Calu3 (cell line): ENCODE results near the gene CCSER1. TPM values are rescaled to one million over a fixed set of nuclear protein-coding genes. Genes with fewer than 3 reads are reported as not detected.

Source experiments
- BruUV-seq: library from RNA; stranded (reverse); fragments of 400-500 nt; replicated peaks from 2 replicates; lab custom pipeline; 2021; lab: Mats Ljungman, UMichigan
- CTCF ChIA-PET: fragments of 300-600 bp; sonication (Branson Sonifier 250); formaldehyde crosslinking; loops from one replicate; lab custom pipeline; 2022; ENCODE audit warnings: antibody characterized with exemption; lab: Charles Lee
- DNase-seq: peaks from one replicate; pipeline ENCODE4 v3.0.0; 2022
- H3K27ac Mint-ChIP-seq: one replicate; pipeline ENCODE4 v1.8.0; 2022; ENCODE audit warnings: mixed read lengths; ENCODE audit not compliant: unreplicated experiment
- H3K27me3 Mint-ChIP-seq: one replicate; pipeline ENCODE4 v1.8.0; 2022; ENCODE audit warnings: mixed read lengths; ENCODE audit not compliant: unreplicated experiment
- H3K36me3 Mint-ChIP-seq: one replicate; pipeline ENCODE4 v1.8.0; 2022; ENCODE audit warnings: mild to moderate bottlenecking, moderate library complexity, mixed read lengths; ENCODE audit not compliant: insufficient read depth, unreplicated experiment
- H3K4me1 Mint-ChIP-seq: one replicate; pipeline ENCODE4 v1.8.0; 2022; ENCODE audit warnings: mild to moderate bottlenecking, low read depth, mixed read lengths; ENCODE audit not compliant: unreplicated experiment
- H3K4me3 Mint-ChIP-seq: one replicate; pipeline ENCODE4 v1.8.0; 2022; ENCODE audit warnings: mild to moderate bottlenecking, low read depth, moderate library complexity, mixed read lengths; ENCODE audit not compliant: unreplicated experiment
- H3K9me3 Mint-ChIP-seq: one replicate; pipeline ENCODE4 v1.8.0; 2022; ENCODE audit warnings: low read depth, mixed read lengths; ENCODE audit not compliant: unreplicated experiment
- CTCF ChIP-seq: fragments of 200-600 bp; IDR thresholded peaks from one replicate; pipeline ENCODE4 v1.8.0; 2022; ENCODE audit warnings: antibody characterized with exemption; ENCODE audit not compliant: unreplicated experiment
- intact Hi-C: fragments of 100-400 bp; cut with micrococcal nuclease; formaldehyde crosslinking; loops from one replicate; pipeline ENCODE4 v1.10.0; 2022; ENCODE audit not compliant: unreplicated experiment
- total RNA-seq: library from RNA; stranded (reverse); gene quantifications from 2 replicates; pipeline ENCODE4 v1.2.3, GENCODE V29; 2022

Gene CCSER1
- total RNA-seq, 1 experiment from 2014 or later: 6.2 TPM

- Mint-ChIP-seq H3K4me1 (no peaks in the 10 kb centered on the region), H3K4me3 (no peak overlapping the region), H3K27ac (no peak overlapping the region), H3K36me3 (no peaks in the 10 kb centered on the region), H3K9me3 (no peaks in the 10 kb centered on the region), H3K27me3 (no peaks in the 10 kb centered on the region)
- intact Hi-C loops: no loop called here
- no peak for DNase-seq
- CTCF ChIA-PET: no interaction called here
- no peak for TF ChIP-seq CTCF
- no TSS peak for BruUV-seq
Observed at GRCh38 chr4:90614371-90614770, 487.2 kb downstream of the CCSER1 start.

GRCh38 chr4:90621080-90621479, 493.9 kb downstream of the CCSER1 start:
- Mint-ChIP-seq H3K4me3 (no peak overlapping the region), H3K27me3 (no peaks in the 10 kb centered on the region), H3K9me3 (no peaks in the 10 kb centered on the region), H3K27ac (no peak overlapping the region), H3K4me1 (no peaks in the 10 kb centered on the region), H3K36me3 (no peaks in the 10 kb centered on the region)
- CTCF ChIA-PET: no interaction called here
- no TSS peak for BruUV-seq
- intact Hi-C loops: no loop called here
- no peak for TF ChIP-seq CTCF
- no peak for DNase-seq

GRCh38 chr4:90624781-90625180, 497.6 kb downstream of the CCSER1 start:
- intact Hi-C loops: no loop called here
- no TSS peak for BruUV-seq
- Mint-ChIP-seq H3K4me3 (no peak overlapping the region), H3K27me3 (no peaks in the 10 kb centered on the region), H3K27ac (no peak overlapping the region), H3K36me3 (no peaks in the 10 kb centered on the region), H3K9me3 (peaks cover 3% of the 10 kb centered on the region), H3K4me1 (no peaks in the 10 kb centered on the region)
- CTCF ChIA-PET: no interaction called here
- no peak for TF ChIP-seq CTCF
- no peak for DNase-seq

- H3K4me1 Mint-ChIP-seq: no peaks in the 10 kb centered on the region
- CTCF ChIA-PET: no interaction called here
- no TSS peak for BruUV-seq
- no peaks in the 10 kb centered on the region for H3K36me3 Mint-ChIP-seq
- no peak for DNase-seq
- no peak overlapping the region for H3K27ac Mint-ChIP-seq
- no peaks in the 10 kb centered on the region for H3K9me3 Mint-ChIP-seq
- TF ChIP-seq CTCF: no peak
- intact Hi-C loops: no loop called here
- no peak overlapping the region for H3K4me3 Mint-ChIP-seq
- no peaks in the 10 kb centered on the region for H3K27me3 Mint-ChIP-seq
Observed at GRCh38 chr4:90641861-90642599, 514.8 kb downstream of the CCSER1 start.
